HG03025 (cell line): Measurements from ENCODE around the gene PPIH.
A peak's percentile ranks its signal among the peaks of the same experiment; 100 is the strongest.
"Not testable (repeated sequence)": the region's sequence is repeated elsewhere in the genome, so short reads cannot be mapped to it uniquely, and the experiment has no call there.

Experiments used
- ATAC-seq: cut with Tn5 transposase; IDR thresholded peaks from one replicate; pipeline ENCODE4 v1.9.1; 2021; ENCODE audit warnings: mild to moderate bottlenecking, moderate library complexity; ENCODE audit not compliant: unreplicated experiment, low FRiP score

The PPIH gene

DNA sequence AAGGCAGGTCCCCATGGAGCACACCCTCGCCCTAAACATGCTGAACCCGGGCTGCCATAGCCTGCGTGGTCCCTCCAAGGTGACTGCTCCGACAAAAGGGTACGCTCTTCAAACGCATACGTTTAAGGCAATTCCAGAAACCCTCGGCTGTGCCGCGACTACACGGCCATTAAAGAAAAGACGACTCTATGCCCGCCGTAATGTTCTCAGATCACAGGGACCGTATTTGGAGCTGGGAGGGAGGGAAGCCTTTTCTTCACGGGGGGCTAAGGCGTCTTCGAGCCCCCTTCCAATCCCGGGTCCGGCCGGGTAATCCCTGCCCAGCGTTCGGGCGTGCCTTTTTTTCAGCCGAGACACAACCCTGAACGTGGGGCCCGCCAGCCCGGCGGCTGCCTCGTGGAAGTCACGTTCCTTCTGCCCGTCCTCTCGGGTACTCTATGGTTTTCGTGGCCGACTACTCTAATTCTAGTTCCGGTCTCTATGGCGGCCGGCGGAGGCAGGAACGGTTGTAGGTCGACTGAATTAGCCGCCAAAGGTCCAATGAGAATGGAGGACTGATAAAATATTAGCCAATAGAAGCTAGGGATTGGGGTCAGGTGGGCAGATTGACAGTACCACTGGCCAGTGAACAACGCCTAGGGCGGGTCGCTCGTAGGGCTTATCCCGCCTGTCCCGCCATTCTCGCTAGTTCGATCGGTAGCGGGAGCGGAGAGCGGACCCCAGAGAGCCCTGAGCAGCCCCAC lies 23.7 kb downstream of the PPIH start, which contains the start of gene YBX1:
YBX1 (plus strand) TSS at position 678 of the 743 bp plus-strand sequence. CDS start 148 bp downstream, outside the sequence.
- ATAC-seq: peak; percentile 83

DNA sequence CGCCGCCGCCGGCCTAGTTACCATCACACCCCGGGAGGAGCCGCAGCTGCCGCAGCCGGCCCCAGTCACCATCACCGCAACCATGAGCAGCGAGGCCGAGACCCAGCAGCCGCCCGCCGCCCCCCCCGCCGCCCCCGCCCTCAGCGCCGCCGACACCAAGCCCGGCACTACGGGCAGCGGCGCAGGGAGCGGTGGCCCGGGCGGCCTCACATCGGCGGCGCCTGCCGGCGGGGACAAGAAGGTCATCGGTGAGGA lies 24.2 kb downstream of the PPIH start:
- peak; percentile 13 for ATAC-seq

DNA sequence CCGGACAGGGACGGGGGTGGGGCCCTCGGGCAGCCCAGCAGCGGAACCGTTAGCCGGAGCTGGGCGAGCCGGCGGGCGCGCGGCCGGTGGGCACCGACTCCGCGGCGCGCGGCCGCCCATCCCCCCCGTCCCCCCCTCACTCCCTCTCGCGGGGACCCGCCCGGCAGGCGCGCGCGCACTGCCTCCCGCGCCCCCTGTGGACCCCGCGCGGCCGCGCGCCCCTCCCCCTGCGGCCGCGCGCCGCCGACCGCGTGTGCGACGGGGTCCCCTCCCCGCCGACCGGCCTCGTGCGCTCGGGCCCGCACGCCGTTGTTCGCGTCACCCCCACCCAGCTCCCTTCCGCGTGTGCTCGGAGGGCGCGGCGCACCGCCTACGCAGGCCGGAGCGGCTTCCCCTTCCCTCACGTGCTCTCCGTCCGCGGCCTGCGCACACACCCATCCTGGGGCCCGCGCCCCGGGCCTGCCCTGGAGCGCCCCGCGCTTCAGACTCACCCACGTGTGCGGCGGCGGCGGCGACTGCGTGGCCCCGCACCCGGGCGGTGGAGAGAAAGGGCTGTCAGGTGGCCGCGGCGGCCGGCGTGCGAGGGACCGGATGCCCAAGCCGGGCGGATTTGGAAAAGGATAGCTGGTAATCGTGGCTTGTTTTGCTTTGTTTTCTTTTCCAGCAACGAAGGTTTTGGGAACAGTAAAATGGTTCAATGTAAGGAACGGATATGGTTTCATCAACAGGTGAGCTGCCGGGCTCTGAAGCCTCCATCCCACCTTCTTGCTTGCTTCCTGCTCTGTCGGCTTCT lies 24.7 kb downstream of the PPIH start:
- peak; percentile 46 for ATAC-seq

DNA sequence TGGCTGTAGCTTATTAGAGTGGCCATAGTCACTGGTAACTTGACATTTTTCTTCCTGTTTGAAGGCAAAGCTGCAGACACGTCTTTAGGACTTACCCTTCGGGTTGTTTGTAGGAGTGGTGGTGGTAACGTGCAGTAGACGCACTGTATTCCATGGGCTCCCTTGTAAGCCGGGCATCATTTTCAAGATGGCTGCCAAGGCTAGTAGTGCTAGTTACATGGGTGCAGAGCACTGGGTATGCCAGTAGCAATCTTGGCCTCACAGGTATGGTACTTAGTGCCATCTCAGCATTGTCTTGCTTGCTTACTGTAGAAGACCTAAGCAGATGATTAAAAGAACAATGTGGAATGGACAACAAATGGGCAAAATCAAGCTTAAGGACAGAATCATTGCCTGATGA lies 25.9 kb downstream of the PPIH start:
- no peak for ATAC-seq

DNA sequence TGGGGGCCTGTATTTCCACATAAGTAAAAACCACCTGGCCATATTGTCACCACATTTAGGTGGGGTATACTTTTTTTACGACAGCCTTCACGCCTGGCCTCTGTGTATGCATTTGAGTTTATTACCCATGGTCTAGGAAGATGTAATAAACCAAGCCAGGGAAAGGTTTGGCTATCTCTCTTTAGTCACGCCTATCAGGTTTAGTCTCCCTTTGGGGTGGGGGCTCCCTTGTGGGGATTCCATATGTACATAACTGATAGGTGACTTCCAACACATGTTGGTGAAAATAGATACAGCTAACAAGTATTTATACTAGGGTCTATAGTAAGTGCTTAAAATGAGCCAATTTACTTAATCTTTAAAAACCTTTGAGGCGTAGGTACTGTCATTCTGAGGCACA lies 28.2 kb downstream of the PPIH start:
- no peak for ATAC-seq

DNA sequence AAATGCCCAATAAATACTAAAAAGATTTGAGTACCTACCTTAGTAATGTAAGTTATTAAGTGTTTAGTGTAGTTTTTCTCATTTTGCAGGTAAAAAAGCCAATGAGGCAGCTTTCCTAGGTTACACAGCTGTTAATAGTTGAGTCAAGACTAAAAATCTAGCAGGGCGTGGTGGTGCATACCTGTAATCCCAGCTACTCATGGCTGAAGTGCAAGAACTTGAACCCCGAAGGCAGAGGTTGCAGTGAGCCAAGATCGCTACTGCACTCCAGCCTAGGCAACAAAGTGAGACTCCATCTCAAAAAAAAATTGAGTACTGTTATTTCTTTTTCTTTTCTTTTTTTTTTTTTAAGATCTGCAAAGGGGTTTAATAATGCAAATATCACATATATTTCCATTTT lies 31.7 kb downstream of the PPIH start:
- ATAC-seq: no peak

DNA sequence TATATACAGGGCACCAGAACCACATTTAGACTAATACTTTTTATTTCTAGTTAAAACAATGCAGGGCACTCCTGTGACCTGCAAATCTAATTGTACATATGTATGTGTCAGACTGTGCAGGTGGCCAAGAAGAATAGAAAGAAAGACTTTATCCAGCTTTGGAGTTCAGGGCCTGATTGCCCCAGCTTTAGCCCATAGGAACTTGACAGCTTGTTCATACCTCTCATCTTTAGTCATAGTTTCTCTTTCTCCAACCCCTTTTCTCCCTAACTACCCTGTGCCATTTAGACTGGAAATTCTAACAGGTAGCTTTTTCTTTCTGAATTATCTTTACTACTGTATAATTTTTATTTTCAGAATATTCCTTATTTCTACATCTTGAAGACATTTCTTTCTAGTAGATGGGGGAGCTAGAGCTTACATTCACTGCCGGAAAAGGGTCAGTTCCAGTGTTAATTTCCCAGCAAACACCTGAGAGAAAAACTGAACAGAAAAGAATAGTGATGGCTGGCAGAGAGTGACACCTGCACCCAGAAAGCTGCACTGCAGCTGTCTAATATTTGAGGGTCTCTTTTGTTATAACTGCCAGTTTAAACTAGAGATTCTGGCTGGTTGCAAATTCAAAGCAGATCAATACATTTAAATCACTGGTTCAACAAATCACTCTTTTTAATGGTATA lies 32.4 kb downstream of the PPIH start:
- no peak for ATAC-seq

DNA sequence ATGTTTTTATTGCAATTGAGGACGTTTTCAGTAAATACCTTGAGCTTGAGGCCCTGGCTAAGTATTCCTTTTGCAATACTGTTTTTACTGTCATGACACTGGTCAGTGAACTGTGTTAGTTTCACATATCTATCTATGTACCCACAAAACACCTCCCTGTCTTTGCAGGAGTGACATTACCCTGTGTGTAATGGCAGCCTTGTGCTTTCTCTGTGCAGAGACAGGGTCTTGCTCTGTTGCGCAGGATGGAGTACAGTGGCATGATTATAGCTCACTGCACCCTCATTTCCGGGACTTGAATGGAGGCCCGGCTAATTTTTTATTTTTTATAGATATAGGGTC lies 32.9 kb downstream of the PPIH start:
- no peak for ATAC-seq

DNA sequence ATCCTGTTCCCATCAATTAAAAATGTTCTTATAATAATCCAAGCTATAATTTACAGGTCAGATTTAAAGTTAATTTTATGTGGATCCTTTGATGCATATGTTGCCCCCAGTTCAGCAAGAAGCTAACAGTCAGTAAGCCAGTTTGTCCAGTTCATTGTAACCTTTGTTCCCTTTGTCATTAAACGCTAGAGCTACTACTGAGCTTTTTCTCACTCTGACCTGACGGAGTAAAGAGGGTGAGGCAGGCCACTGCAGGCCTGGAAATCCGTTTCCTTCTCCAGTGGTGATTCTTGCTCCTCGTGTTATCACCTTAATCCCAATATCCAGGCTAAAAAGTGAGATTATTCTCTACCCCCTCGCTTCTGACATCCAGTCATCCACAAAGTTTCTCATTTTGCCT lies 34.2 kb downstream of the PPIH start:
- ATAC-seq: no peak

DNA sequence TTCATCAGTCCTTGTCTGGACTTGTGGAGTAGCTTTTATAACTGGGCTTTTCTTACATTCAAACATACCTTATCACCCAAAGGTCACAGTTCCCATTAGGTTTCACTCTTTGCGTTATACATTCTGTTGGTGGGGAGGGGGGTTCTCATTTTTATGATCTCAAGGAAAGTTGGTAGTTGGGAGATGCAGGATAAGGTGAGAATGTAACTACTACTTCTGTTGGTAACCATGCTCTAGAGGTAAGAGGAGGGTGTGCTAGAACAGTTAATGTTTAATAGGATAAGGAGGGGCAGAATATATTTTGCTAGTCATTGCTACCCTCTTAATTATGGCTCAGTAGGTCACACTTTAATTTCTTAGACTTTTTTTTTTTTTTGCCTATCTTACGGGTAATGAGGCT lies 34.7 kb downstream of the PPIH start:
- no peak for ATAC-seq

DNA sequence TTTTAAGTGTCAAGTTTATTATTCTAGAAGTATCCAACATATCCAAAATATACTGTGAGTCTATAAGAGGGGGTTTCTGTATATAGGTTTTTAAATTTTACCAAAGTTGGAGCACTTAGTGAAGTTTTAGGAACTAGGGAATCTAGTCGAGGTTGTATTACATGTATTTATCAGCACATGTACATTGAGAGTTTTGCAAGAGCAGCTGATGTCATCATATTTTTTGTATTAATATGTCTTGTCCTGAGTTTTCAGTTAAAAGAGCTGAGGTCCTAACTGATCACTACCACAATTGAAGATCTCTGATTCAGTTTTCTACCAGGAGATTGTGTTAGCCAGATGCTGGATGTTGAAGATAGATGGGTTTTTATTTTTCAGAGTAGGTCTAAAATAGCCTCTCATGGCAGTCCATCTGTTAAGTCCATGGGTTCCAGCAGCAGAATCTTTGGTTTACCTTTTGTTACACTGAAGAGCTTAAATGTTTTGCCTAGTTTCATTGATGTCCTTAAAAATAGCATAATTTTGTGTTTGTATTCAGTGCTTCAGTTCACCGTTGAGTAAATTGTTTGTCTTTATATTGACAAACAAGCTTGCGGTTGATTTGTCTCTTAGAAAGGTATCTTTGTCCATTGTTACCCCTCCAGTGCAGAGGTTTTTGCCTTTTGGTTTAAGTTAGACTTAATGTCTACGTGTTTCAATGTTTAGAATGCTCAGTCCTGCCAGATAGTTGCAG lies 40.0 kb downstream of the PPIH start:
- ATAC-seq: no peak

DNA sequence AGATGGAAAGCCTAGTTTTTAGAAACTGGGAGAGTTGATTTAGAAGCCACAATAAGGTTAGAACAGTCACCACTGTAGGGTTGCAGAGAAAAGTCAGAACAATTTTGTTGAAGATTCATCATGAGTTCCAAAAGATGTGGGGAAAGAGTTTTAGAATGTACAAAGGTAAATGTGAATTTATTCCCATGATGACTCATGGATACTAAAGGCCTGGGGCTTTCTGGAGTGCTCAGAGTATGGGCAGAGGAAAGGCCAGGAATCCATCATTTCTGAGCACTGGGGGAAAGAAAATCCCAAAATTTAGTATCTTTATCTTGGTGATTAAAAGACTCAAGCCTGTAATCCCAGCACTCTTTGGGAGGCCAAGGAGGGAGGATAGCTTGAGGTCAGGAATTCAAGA lies 41.8 kb downstream of the PPIH start:
- no peak for ATAC-seq

DNA sequence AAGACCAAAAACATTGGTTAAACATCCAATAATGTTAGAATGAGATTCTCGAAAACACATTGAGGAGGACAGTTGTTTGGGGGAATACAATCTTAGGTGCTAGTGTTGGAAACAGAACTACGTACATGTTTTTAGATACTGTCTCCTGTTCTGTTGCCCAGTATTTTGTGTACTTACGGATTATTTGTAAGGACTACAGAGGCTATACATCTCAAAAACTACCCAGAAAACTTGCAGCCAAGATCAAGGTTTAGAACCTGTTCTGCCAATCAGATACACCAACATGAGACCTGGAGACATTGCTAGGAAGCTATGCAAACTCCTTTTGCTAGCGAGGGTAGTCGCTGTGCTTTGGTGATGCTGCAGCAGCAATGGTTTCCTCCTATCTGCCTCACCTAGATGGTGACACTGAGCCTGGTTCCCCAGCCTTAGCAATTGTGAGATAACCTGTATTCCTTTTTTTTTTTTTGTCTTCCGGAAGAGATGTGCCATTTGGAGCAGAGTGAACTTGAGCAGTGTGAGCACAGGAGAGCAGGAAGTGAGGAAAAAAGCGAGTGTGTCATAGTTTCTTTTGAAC lies 45.8 kb downstream of the PPIH start:
- no peak for ATAC-seq

DNA sequence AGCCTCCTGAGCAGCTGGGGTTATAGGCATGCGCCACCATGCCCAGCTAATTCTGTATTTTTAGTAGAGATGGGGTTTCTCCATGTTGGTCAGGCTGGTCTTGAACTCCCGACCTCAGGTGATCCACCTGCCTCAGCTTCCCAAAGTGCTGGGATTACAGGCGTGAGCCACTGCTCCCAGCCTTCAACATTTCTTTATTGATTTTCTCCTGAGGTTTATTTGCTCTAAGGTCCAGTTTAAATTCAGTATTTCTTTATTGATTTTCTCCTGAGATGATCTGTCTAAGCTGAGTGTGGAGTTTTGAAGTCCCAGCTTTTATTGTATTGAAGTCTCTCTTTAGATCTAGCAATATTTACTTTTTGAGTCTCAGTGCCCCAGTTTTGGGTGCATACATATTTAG lies 54.6 kb downstream of the PPIH start:
- ATAC-seq: not testable (repeated sequence)

DNA sequence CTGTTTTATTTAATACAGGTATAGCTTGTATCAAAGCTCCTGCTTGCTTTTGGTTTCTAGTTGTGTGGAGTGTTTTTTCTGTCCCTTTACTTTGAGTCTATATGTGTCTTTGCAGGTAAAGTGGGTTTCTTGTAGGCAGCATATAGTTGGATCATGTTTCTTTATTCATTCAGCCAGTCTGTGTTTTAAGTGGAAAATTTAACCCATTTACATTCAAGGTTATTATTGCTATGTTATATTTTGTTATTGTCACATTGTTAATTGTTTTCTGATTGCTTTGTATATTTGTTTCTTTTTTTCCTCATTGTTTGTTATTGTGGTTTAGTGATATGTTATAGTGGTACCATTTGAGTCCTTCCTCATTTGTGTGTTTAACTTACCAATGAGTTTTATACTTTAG lies 55.1 kb downstream of the PPIH start:
- no peak for ATAC-seq

DNA sequence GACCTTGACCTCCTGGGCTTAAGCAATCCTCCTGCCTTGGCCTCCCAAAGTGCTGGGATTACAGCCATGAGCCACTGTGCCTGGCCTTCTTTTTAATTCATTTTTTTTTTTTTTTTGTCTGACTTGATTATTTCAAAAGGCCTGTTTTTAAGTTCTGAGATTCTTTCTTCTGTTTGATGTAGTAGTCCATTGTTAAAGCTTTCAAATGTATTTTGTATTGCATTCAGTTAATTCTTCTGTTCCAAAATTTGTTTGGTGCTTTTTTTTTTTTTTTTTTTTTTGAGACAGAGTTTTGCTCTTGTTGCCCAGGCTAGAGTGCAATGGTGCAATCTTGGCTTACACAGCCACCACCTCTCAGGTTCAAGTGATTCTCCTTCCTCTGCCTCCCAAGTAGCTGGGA lies 56.2 kb downstream of the PPIH start:
- not testable (repeated sequence) for ATAC-seq

DNA sequence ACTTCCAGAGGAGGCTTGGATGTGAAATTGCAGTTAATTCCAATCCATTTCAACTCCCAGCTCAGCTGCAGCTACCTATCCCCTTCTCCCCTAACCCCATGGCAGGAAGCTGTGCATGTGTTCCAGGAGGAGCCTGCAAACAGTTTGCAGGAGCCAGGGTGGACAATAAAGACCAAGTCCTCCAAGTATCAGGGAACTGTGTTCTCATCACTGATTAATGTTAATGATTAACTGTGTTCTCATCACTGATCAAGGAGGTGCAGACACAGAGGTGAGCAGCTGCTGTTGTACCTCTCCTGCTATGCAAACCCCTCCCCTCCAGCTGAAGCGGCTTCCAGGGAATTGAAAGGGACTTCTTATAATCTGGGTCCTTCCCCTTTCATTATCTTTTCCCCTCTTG lies 62.6 kb downstream of the PPIH start:
- no peak for ATAC-seq

DNA sequence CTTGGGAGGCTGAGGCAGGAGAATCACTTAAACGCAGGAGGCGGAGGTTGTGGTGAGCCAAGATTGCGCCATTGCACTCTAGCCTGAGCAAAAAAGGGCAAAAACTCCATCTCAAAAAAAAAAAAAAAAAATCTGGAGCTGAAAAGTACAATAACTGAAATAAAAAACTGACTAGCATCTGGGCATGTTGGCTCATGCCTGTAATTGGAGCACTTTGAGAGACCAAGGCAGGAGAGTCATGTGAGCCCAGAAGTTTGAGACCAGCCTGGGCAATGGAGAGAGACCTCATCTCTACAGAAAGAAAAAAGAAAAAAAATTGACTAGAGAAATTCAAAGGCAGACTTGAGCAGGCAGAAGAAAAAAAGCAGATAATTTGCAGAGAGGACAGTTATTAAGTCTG lies 63.7 kb downstream of the PPIH start:
- ATAC-seq: no peak

DNA sequence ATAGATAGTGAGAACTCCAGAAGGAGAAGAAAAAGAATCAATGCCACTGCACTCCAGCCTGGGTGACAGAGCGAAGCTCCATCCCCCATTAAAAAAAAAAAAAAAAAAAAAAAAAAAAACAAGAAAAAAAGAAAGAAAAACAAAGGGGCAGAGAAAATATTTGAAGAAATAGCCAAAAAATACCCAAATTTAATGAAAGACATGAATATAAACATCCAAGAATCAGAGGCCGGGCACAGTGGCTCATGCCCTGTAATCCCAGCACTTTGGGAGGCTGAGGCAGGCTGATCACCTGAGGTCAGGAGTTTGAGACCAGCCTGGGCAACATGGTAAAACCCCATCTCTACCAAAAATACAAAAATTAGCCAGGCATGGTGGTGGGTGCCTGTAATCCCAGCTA lies 64.2 kb downstream of the PPIH start:
- ATAC-seq: not testable (repeated sequence)

DNA sequence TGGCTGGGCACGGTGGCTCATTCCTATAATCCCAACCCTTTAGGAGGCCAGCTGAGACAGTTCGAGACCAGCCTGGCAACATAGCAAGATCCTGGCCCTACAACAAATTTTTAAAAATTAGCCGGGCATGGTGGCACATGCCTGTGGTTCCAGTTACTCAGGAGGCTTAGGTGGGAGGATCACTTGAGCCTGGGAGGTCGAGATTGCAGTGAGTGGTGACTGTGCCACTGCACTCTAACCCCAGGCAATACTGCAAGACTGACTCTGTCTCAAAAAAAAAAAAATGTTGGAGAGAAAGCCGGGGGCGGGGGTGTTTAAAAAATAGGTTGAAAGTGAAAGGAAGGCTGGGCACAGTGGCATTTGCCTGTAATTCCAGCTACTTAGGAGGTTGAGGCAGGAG lies 65.3 kb downstream of the PPIH start:
- ATAC-seq: no peak

DNA sequence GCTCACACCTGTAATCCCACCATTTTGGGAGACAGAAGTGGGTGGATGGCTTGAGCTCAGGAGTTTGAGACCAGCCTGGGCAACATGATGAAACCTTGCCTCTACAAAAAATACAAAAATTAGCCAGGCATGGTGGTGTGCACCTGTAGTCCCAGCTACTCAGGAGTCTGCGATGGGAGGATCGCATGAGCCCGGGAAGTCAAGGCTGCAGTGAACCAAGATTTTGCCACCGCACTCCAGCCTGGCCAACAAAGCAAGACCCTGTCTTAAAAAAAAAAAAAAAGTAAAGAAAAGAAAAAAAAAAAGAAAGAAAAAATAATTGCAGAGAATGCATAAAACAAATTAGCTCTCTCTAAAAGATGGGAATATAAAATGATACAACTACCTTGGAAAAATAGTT lies 67.6 kb downstream of the PPIH start:
- not testable (repeated sequence) for ATAC-seq
